ENCODE data around the gene GABRR1.

The GABRR1 gene

DNA sequence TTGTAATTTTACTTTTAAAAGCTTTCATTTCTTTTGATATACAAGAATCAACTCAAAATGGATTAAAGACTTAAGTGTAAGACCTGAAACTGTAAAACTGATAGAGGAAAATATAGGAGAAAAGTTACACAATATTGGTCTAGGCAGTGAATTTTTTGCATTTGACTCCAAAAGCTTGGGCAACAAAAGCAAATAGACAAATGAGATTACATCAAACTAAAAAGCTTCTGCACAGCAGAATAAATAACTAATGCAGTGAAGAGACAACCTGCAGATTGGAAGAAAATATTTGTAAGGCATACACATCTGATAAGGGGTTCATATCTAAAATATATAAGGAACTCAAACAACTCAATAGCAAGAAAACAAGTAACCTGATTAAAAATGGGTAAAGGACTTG lies 3.0 kb downstream of the GABRR1 start:
- DNase-seq: no peak

DNA sequence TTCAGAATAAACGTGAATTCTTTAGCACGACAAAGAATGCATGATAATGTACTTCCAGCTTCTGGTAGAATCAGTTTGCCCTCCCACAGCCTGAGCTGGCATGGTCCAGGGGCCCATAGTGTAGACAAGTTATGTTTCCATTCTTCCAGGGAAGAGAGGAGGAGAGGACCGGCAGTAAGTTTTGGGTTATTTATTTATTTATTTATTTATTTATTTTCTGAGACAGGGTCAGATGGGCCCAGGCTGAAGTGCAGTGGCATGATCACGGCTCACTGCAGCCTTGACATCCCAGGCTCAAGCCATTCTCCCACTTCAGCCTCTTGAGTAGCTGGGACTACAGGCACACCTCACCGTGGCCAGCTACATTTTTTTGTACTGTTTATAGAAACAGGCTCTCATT lies 4.7 kb downstream of the GABRR1 start:
- no peak for DNase-seq

DNA sequence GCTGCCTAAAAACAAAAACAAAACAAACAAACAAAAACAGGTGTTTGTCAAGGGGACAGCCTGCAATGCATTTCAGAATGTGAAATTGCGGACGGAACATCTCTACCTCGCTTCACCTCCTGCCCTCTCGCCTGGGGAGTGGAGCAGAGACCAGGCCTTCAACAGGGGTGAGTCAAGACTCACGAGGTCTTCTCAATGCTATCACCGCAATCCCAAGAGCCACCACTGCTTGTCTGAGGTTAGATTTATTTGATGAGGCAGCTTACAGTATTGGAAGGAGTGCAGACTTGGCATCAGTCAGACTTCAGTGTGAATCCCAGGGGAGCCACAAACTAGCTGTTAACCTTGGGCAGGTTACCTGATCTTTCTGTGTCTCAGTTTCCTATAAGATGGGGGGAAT lies 7.7 kb downstream of the GABRR1 start:
- DNase-seq: no peak

DNA sequence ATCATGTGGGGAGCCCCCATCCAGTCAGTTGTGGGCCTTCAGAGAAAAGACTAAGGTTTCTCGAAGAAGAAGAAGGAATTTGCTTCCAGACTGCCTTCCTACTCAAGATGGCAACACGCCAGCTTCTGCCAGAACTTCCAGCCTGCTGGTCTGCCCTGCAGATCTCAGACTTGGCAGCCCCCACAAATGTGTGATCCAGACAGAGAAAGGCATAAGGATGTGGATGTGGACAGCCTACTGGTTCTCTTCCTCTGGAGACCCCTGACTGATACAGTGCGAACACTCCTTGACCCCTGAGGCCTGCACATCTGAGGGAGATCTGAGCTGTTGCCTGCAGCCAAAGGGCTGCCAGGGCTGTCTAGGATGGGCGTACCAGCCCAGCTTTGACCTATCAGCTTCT lies 8.6 kb downstream of the GABRR1 start:
- DNase-seq: no peak

DNA sequence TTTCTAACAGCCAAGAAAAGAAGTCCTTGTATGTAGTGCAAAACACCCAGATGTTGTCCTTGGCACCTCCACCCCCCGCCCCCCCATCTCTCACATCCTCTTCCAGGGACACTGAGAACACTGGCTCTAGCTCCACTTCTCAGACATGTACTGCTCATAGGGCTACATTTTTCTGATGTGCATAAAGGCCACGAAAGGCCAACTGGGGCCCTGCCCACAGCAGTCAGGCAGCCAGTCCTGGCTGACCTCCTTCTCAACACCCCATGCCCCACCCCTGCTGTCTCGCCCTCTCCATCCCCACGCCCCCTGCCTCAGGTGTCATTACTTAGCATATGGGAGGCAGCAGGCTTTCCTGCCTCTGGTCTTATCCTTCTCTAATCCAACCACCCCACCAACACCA lies 11.3 kb downstream of the GABRR1 start:
- no peak for DNase-seq

DNA sequence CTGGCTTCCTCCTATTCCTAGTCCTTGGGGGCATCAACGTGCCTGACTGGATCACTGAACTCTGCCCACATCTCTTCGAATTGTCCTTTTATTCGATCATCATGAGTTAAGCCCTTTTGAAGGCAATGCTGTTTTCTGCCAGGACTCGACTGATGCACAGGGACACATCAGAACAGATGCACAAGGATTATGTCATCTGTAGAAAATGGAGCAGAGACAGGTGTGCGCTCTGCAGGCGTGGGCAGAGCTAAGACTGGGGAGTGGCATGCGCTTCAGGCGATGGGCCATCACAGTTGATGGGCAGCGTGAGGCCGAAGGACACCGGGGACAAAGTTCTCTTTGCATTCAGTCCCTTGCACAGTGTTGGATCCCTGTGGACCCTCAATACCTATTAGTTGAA lies 13.1 kb downstream of the GABRR1 start:
- no peak for DNase-seq

DNA sequence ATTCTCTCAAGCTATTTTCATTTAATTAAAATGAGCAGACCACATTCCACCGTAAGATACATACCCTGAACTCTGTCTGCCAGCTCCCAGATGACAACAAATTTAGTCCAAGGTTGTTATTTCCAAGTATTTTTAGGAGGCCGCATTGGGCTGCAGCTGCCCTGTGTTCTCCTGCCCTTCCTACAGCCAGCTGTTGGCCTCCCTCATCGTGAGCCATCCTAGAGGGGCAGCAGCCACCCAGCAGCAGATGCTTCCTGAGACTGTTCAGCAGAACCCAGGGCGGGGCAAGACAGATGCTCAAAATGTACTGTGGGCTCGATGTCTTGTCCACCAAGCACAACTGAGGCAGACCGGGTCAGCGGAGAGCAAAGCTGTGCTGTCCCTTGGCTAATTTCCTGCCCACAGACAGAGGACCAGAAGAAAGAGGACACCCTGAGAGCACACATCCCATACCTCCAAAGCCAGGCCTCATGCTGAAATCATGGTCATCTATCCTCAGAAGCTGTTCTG lies 16.4 kb downstream of the GABRR1 start:
- DNase-seq: no peak

DNA sequence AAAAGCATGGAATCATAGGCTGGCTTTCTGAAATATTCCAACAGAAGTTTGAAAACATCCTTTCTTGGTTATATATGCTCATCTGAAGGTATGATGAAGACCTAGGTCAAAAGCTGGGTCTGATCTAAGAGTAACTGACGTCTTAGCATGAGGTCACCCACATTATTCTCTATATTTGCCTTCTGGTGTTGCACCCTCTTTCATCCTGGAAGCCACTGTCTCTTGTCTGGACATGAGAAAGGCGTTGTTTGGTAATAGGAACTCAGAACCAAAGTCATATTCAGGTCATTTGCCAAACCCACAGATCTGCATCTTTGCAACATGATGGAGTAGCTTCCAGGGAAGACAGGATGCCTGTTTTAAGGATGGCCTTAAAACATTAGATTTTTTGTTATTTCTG lies 17.6 kb downstream of the GABRR1 start:
- no peak for DNase-seq

DNA sequence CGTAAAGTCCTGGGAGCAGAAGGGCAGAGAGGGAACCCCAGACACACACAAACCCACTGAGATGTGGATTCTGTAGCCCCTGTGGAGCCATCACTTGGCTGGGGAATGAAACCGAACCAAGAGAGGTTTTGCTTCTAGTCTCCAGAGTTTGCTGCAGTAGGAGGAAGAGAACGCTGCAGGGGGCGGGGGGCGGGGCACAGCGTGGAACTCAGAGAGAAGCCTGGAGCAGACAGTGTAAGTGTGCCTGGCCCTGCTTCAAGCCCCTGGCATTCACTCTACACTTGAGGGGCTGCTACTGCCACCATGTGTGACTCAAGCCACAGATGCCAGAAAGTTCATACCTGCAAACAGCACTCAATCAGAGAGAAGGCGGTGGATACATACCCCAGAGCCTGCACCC lies 18.9 kb downstream of the GABRR1 start:
- DNase-seq: no peak

DNA sequence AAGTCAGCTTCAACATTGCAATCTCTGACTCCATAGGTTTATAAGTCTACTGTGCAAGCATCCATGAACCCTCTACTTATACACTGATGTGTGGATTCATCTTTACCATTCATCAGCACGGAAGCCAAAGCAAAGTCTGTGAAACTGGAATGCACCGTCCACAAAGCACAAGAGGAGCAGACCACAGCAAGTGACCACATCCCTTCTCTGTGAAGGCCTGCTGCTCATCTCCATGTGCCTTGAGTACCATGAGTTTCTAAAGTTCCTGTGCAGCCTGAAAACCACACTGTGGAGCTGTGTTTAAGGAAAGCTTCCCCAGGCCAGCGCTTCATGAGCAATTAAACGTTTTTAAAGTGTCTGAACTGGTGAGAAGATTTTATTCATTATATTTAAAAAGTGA lies 20.0 kb downstream of the GABRR1 start:
- no peak for DNase-seq

DNA sequence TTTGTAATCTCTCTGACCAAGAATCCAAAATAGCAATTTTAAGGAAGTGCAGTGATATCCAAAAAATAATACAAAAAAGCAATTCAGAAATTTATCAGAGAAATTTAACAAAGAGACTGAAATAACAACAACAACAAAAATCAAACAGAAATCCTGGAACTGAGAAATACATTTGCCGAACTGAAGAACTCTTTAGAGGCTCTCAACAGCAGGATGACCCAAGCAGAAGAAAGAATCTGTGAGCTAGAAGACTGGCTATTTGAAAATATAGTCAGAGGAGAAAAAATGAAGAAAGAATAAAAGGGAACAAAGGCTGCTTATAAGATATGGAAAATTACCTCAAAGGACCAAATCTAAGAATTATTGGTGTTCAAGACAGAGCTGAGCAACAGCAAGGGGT lies 22.6 kb downstream of the GABRR1 start:
- no peak for DNase-seq

DNA sequence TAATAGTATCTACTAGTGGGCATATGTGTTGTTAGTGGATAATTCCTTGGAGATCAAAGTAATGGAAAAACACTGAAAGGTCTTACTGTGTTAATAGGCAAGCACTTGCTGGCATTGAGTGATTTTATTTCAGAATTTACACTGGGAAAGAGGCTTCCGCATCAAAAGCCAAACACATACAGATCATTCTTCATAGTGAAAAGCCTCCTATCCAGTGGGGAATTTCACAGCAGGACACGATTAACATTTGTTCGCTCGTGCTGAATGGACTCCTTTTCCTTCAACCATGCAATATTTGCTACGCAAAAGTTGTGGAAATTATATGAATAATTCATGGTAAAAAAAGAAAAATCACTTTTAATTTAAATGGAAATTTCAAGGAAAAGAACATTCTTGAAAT lies 26.4 kb downstream of the GABRR1 start:
- DNase-seq: no peak

DNA sequence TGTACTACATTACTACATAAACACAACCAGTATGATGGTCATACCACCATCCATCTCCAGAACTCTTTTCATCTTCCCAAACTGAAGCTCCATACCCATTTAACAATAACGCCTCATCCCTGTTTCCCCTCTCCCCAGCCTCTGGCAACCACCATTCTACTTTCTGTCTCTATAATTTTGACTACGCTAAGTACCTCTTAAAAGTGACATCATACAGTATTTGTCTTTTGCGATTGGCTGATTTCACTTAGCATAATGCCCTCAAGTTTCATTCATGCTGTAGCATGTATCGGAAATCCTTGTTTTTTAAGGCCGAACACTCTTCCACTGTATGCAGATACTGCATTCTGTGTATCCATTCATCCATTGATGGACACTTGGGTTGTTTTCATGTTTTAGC lies 29.7 kb downstream of the GABRR1 start:
- no peak for DNase-seq

DNA sequence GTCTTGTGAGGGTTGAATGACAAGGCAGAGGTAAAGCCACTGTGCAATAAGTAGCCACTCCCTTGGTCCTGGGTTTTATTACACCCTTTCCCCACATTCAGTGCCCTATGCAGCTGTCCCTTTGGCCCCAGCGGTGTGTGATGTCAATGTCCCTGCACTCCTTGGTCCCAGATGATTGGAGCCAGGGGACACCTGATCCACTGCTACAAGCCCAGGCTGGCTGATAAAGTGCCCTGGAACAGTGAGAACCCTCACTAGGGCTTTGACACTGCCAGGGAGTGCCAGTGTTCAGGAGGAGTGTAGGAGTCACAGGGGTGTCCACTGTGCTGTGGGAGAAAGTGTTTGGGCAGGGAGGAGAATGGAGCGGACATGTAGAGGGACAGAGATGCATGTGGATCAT lies 30.4 kb downstream of the GABRR1 start:
- DNase-seq: no peak

DNA sequence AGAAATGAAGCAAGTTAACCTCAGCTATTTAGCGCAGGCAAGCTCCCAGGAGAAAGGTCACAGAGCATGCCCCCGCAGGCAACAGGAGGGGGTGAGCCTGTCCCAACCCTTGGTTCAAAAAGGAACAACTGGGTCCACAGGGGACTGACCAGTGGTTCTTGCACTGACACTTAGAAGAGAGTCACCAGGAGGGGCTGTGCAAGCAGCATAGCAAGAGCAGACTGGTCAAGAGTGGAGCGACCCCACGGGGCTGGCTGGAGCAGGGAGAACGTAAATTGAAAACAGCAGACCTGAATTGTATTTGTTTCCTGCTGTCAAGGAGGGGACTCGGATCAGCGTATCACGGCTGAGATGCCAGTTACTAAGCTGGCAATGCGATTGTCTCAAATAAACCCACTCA lies 32.8 kb downstream of the GABRR1 start:
- DNase-seq: no peak

DNA sequence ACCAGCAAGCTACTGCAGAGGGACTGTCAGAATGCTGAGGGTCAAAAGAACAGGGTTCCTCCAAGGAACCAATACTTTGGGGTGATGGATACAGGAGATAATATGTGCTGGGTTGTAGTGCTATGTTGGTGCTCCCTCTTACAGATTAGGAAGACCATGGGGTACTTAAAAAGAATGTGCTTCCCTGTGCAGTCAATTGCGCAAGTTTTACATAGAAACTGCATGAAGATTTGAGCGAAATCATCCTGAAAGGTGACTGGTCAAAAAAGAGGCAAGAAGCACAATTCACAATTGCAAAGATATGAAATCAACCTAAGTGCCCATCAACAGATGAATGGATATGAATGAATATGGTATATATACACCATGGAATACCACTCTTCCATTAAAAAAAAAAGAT lies 33.9 kb downstream of the GABRR1 start:
- DNase-seq: no peak

DNA sequence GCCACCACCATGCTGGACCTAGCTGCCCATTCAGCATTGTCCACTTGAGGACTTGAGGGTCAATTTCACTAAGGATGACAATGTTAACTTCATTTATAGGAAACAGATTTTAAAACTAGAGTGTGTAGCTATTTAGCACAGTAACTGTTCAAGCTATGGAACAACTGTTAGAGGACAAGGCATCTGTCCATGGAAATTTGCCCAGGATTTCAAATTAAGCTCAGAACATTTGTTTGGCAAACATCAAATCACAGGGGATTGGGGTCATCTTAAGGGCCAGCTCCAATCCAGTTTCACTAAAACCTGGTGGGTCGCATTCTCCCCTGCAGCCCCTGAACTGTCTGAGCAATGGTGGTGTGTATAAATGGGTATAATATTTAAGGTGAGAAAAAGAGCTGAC lies 36.2 kb downstream of the GABRR1 start:
- no peak for DNase-seq

DNA sequence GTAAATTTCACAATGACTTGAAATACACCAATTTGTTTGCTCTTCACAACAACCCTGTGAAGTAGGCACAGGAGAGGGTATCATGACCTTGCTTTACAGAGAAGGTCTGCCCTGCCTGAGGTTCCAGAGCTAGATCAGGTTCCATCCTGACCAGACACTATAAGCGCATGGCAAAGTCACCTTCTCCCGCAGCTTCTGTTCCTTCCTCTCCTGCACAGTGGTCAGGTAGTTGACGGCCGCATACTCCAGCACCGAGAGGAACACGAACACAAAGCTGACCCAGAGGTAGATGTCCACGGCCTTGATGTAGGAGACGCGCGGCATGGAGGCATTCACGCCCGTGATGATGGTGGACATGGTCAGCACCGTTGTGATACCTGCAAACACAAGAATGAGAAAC lies 37.0 kb downstream of the GABRR1 start:
- no peak for DNase-seq

DNA sequence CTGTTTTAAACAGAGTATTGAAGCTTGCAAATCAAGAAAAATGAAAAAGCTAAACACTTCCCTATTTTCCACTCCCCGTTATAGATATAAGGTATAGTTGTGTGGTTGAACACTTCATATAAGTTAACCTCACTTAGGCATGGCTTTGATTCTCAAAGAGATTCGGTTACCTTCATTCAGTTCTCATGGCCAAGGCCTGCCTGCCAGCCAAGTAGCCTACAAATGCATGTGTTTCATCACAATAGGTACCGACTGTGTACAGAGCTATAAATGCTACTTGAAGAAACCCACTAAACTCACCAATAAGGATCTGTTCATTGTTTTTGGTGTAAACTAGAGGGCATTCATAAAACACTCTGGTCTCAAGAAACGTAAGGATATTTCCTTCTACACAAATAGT lies 43.5 kb downstream of the GABRR1 start:
- DNase-seq: no peak

DNA sequence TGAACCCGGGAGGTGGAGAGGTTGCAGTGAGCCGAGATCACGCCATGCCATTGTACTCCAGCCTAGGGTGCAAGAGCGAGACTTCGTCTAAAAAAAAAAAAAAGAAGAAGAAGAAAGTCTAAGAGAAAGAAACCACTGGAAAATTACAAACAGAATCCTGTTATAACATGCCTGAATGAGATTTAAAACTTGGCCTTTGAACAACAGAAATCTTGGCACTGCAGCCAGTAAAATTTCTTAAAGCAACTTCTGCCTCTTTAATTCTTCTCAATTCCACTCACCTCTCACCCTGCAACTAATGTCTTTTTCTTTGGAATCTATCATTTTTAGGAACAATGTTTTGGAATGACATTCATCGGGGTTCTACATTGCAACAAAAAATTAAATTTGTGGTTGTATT lies 45.0 kb downstream of the GABRR1 start:
- no peak for DNase-seq

DNA sequence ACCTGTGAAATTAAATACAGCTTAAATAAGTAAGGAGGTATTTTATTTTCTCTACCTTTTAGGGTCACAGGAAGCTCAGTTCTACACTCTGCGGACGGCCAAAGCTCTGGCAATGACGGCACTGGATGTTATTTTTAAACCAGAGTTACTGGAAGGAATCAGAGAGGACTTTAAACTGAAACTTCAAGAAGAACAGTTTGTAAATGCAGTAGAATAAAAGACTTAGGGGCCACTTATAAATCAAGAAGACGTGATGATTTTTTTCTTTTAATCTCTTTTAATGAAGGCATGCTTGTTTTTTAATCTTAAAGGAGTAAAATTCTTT lies 55.1 kb downstream of the GABRR1 start:
- DNase-seq: no peak

DNA sequence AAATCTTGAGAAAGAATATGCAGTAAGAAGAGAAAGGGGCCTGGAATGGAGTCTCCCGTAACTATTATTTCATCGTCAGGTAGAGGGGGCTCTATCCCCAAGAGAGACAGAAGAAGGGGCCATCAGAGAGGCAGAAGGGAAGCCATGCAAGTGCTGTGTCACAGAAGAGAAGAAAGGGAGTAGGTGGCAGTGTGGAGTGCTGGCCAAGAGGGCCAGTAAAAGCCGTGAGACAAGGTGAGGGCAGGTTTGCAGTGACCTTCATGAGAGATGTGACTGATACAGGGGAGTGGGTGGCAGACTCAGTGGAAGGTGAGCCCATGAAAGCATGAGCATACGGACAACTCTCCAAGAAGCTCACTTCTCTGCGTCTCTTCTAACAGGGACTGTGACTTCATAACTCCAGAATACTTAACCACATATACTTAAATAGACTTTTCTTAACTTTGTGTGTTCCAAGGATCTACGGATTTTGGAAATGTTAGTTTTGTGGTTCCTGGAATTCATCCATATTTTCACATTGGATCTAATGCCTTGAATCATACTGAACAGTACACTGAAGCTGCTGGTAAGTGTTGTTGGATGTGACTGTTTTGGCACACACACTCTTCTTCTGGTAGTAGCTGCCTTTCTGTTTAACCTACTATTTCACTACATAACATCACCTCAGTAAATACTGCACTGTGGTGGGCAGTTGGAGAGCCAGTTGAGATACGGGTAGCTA lies 55.7 kb downstream of the GABRR1 start:
- no peak for DNase-seq

DNA sequence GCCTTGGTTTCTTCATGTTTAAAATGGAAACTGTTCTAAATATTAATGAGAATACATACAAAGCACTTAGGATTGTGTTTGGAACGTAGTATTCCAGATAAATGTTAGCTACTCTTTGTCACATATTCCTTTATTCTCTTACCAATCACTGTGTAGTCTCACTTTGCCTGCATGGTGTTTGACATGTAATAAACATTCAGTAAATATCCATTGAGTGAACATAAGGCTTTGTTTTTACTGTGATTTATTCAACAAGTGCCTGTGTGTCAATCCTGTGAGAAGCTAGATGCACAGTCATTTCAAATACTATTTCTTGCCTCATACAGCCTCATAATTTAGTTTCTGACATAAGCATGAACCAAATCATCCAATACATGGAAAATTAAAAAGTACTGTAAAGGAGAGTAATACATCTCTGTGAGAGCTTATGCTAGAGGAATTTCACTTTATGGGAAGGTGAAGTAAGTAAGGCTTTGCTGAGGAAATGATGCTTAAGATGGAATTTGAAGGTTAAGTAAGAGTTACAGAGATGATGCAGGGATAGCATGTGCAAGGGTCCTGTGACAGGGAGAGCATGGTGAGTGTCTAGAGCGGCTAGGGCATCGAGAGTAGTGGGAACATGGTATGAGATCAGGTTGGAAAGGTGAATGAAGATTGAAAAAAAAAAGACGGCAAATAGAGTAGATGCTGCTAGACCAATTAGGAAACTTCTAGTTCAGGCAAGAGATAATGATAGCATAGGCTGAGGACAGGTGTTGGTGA lies 56.6 kb downstream of the GABRR1 start:
- no peak for DNase-seq

DNA sequence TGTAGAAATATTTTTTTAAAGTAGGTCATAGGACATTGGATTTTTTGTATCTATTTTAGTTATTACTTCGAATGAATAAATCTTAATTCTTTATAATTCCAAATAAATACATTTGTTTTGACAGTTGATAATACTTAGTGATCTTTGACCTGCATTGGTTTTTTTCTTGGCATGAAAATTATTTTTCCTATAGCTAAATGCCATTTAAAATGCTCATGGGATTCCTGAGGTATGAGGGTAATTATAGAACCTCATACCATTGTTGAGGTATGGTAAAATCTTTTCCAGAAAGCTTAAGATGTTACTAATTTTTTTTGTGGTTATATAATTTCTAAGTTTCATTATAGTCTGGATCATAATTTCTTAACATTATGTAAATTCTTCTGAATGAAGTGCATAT lies 63.0 kb downstream of the GABRR1 start:
- DNase-seq: no peak

Data from GDM1 (cell line).